Endothelial cell of umbilical vein (primary cell): ENCODE results near the gene HJV. TPM values are rescaled to one million over a fixed set of nuclear protein-coding genes. Genes with fewer than 3 reads are reported as not detected.

ENCODE experiments used
- BruUV-seq: library from RNA; stranded (reverse); fragments of 400-500 nt; replicated peaks from 2 replicates; lab custom pipeline; 2021; lab: Mats Ljungman, UMichigan
- CTCF ChIA-PET: fragments of 300-600, 350-600 bp; sonication (Branson Sonifier 250); formaldehyde crosslinking; loops from one replicate; lab custom pipeline; 2021; ENCODE audit warnings: antibody characterized with exemption, inconsistent platforms; lab: Charles Lee
- POLR2A ChIA-PET: fragments of 300-600, 350-600 bp; sonication (Branson Sonifier 250); formaldehyde crosslinking; loops from one replicate; lab custom pipeline; 2021; ENCODE audit warnings: antibody characterized with exemption, inconsistent platforms; lab: Charles Lee
- DNase-seq: peaks from one replicate; pipeline ENCODE4 v3.0.0-alpha.2; 2011; ENCODE audit warnings: low read depth, low spot score
- FAIRE-seq: peaks from 2 replicates; lab custom pipeline; 2011; peaks lifted over from hg19 to GRCh38; lab: Jason Lieb, UNC
- H2AFZ ChIP-seq: 2 replicates; pipeline ENCODE4 v1.6.0; 2012; ENCODE audit warnings: low read depth, low read length, control low read depth, inconsistent platforms
- H3K27ac ChIP-seq: 2 replicates; pipeline ENCODE4 v1.5.1; 2011; ENCODE audit warnings: low read depth, mild to moderate bottlenecking, control low read depth, low read length, moderate library complexity; ENCODE audit not compliant: insufficient read depth
- H3K27me3 ChIP-seq, 2 experiments: 2 replicates each; pipeline versions ENCODE4 v1.6.0 to v1.6.1; 2011; ENCODE audit warnings: low read length in 2 of 2, mixed read lengths in 1 of 2; ENCODE audit not compliant: control insufficient read depth in 2 of 2, insufficient read depth in 2 of 2
- H3K36me3 ChIP-seq, 2 experiments: 2 replicates in 1 of 2; 3 replicates in 1 of 2; pipeline ENCODE4 v1.5.1; 2011; ENCODE audit warnings: low read length in 2 of 2, mild to moderate bottlenecking in 1 of 2, moderate library complexity in 1 of 2; ENCODE audit not compliant: control insufficient read depth in 2 of 2, insufficient read depth in 2 of 2; ENCODE audit errors: extremely low read depth in 1 of 2
- H3K4me1 ChIP-seq: 3 replicates; pipeline ENCODE4 v1.5.1; 2011; ENCODE audit warnings: mild to moderate bottlenecking, low read length; ENCODE audit not compliant: control insufficient read depth, insufficient read depth; ENCODE audit errors: extremely low read depth
- H3K4me2 ChIP-seq: 2 replicates; pipeline ENCODE4 v1.6.1; 2011; ENCODE audit warnings: low read length, control low read depth, mixed read lengths; ENCODE audit not compliant: insufficient read depth
- H3K4me3 ChIP-seq, 3 experiments: fragments of 200-600 bp in 1 of 3; sonication (generic), shearing (Covaris generic) in 1 of 3; replicated peaks in 1 of 3; 2 replicates each; pipeline ENCODE4 v1.5.1; 2011 to 2016; ENCODE audit warnings: control low read depth in 3 of 3, low read length in 3 of 3, mild to moderate bottlenecking in 2 of 3, inconsistent platforms in 1 of 3, low read depth in 1 of 3, moderate library complexity in 1 of 3; ENCODE audit not compliant: insufficient read depth in 1 of 3
- H3K79me2 ChIP-seq: 2 replicates; pipeline ENCODE4 v1.6.0; 2012; ENCODE audit warnings: low read length, inconsistent platforms; ENCODE audit not compliant: control insufficient read depth, insufficient read depth
- H3K9ac ChIP-seq: replicated peaks from 2 replicates; pipeline ENCODE3; 2011; ENCODE audit warnings: low read length, control low read depth; ENCODE audit not compliant: insufficient read depth; ENCODE audit errors: extremely low read depth
- H3K9me1 ChIP-seq: replicated peaks from 3 replicates; pipeline ENCODE4 v1.6.0; 2011; ENCODE audit warnings: mild to moderate bottlenecking, low read length; ENCODE audit not compliant: control insufficient read depth, insufficient read depth; ENCODE audit errors: extremely low read depth
- H3K9me3 ChIP-seq: replicated peaks from 2 replicates; pipeline ENCODE4 v1.5.1; 2012; ENCODE audit warnings: low read length, inconsistent platforms; ENCODE audit not compliant: control insufficient read depth, insufficient read depth
- H4K20me1 ChIP-seq: replicated peaks from 2 replicates; pipeline ENCODE3; 2011; ENCODE audit warnings: mild to moderate bottlenecking, low read length; ENCODE audit not compliant: control insufficient read depth, insufficient read depth; ENCODE audit errors: extremely low read depth
- CTCF ChIP-seq, 2 donors: IDR thresholded peaks; 1 replicate in 1 of 2; 2 replicates in 1 of 2; pipeline ENCODE4 v1.5.1; 2011; ENCODE audit warnings: low read length in 2 of 2, mild to moderate bottlenecking in 2 of 2, moderate library complexity in 2 of 2, control low read depth in 1 of 2, inconsistent platforms in 1 of 2, low read depth in 1 of 2; ENCODE audit not compliant: insufficient read depth in 1 of 2; ENCODE audit errors: extremely low read depth in 1 of 2
- EZH2 ChIP-seq: IDR thresholded peaks from 2 replicates; pipeline ENCODE4 v1.6.1; 2012; ENCODE audit warnings: borderline replicate concordance, low read depth, mild to moderate bottlenecking, moderate library complexity, low read length, inconsistent platforms; ENCODE audit not compliant: severe bottlenecking
- FOS ChIP-seq: IDR thresholded peaks from 2 replicates; pipeline ENCODE4 v1.6.1; 2011; ENCODE audit warnings: mild to moderate bottlenecking, low read length, moderate library complexity, borderline replicate concordance; ENCODE audit not compliant: insufficient read depth
- GATA2 ChIP-seq: IDR thresholded peaks from 2 replicates; pipeline ENCODE4 v1.7.0; 2011; ENCODE audit warnings: low read depth, mild to moderate bottlenecking, moderate library complexity, mixed read lengths, low read length; ENCODE audit not compliant: insufficient read length, insufficient read depth
- JUN ChIP-seq: IDR thresholded peaks from 2 replicates; pipeline ENCODE4 v1.6.1; 2011; ENCODE audit warnings: borderline replicate concordance, low read depth; ENCODE audit not compliant: insufficient read length, insufficient read depth
- MAX ChIP-seq: IDR thresholded peaks from 2 replicates; pipeline ENCODE4 v1.6.1; 2011; ENCODE audit not compliant: insufficient read depth, insufficient read length
- MYC ChIP-seq: IDR thresholded peaks from one replicate; pipeline ENCODE4 v1.6.1; 2011; ENCODE audit warnings: mild to moderate bottlenecking, low read depth, low read length
- POLR2A ChIP-seq: IDR thresholded peaks from 2 replicates; pipeline ENCODE4 v1.6.1; 2012; ENCODE audit warnings: low read depth, mild to moderate bottlenecking, control low read depth, low read length
- POLR2AphosphoS5 ChIP-seq: IDR thresholded peaks from 2 replicates; pipeline ENCODE4 v1.6.1; 2012; ENCODE audit warnings: low read depth, mild to moderate bottlenecking, control low read depth, low read length, moderate library complexity; ENCODE audit not compliant: insufficient read depth
- dilution Hi-C: fragments of 300-500 bp; cut with MboI; formaldehyde crosslinking; loops from one replicate; pipeline ENCODE4 v1.15.0; 2019; ENCODE audit warnings: low sequenced_read_pairs; ENCODE audit not compliant: extremely low pct_ligation_motif_present
- intact Hi-C: fragments of 100-400 bp; cut with micrococcal nuclease; formaldehyde crosslinking; loops from one replicate; pipeline ENCODE4 v1.10.0; 2022
- polyA plus RNA-seq, 4 experiments: library from polyadenylated mRNA; depleted of rRNA in 3 of 4; stranded (reverse) in 3 of 4; unstranded in 1 of 4; fragments of >200 nt; gene quantifications; 2 replicates each; pipeline versions ENCODE4 v1.2.1 to v1.2.3, GENCODE V29; 2011 to 2012; ENCODE audit warnings: missing spikeins in 1 of 4
- total RNA-seq: library from RNA; stranded (reverse); gene quantifications from 2 replicates; pipeline ENCODE4 v1.2.3, GENCODE V29; 2021

Gene HJV
- total and polyA plus RNA-seq, 2 donors (not counting 3 experiments of a cell fraction or from before 2014, with no cell fraction given): not detected

DNA sequence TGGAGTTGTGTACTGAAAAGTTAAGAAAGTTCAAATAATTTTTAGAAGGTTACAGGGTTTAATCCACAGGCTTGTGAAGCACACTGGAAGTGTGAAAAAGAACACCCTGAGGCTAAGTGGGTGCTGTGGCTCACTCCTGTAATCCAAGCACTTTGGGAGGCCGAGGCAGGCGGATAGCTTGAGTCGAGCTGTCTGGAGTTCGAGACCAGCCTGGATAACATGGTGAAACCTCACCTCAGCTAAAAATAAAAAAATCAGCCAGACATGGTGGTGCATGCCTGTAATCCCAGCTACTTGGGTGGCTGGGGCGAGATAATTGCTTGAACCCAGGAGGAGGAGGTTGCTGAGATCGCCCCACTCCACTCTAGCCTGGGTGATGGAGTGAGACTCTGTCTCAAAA lies 35.0 kb downstream of the HJV start:
- no peak overlapping the region for H2AFZ ChIP-seq
- intact Hi-C loops (no loop called here), dilution Hi-C loops (no loop called here)
- FAIRE-seq (no peak), DNase-seq (no peak)
- H3K36me3 ChIP-seq: no peaks in the 10 kb centered on the region
- no peak overlapping the region for H3K4me3 ChIP-seq
- H3K4me2 ChIP-seq: no peak overlapping the region
- TF ChIP-seq FOS (no peak), POLR2AphosphoS5 (no peak), MYC (no peak), GATA2 (no peak), JUN (no peak), EZH2 (no peak), CTCF (IDR thresholded peaks at IDR 0.05; ENCODE audit: extremely low read depth in 1 of 2, insufficient read depth in 1 of 2, low read depth in 1 of 2, low read length in 2 of 2) (no peak), POLR2A (no peak), MAX (no peak)
- H3K4me1 ChIP-seq: peaks cover 12% of the 10 kb centered on the region
- ChIA-PET CTCF (interaction anchor here (20.0 kb wide), 1 partner anchor 20 kb away, joined by 496 read pairs; no protein-coding TSS in a partner anchor), POLR2A (no interaction called here)
- no peaks in the 10 kb centered on the region for H3K9me1 ChIP-seq
- H3K27me3 ChIP-seq: no peaks in the 10 kb centered on the region
- H4K20me1 ChIP-seq: no peaks in the 10 kb centered on the region
- no peaks in the 10 kb centered on the region for H3K79me2 ChIP-seq
- no peaks in the 10 kb centered on the region for H3K9me3 ChIP-seq
- no peak overlapping the region for H3K27ac ChIP-seq
- no peak overlapping the region for H3K9ac ChIP-seq
- no TSS peak for BruUV-seq
